SU-DHL-6 (cell line): ENCODE data around the gene ZNF516.

ENCODE experiments used
- H2AFZ ChIP-seq: fragments of 200-600 bp; sonication (generic); 2 replicates; pipeline ENCODE4 v1.6.1; 2014; ENCODE audit warnings: low read depth, mild to moderate bottlenecking, moderate library complexity, mixed read lengths, antibody characterized with exemption, low read length; ENCODE audit not compliant: severe bottlenecking
- H3F3A ChIP-seq: fragments of 200-600 bp; shearing (Covaris generic); 2 replicates; pipeline ENCODE4 v1.6.0; 2016; ENCODE audit warnings: antibody characterized with exemption, mild to moderate bottlenecking; ENCODE audit not compliant: insufficient read depth
- H3K27ac ChIP-seq: fragments of 200-600 bp; sonication (generic); 2 replicates; pipeline ENCODE4 v1.5.1; 2016; ENCODE audit warnings: low read depth, mild to moderate bottlenecking, low read length, moderate library complexity, mixed read lengths
- H3K27me3 ChIP-seq: fragments of 200-600 bp; sonication (generic), shearing (Covaris generic); 2 replicates; pipeline ENCODE4 v1.6.0; 2014; ENCODE audit warnings: mild to moderate bottlenecking, low read length
- H3K36me3 ChIP-seq: fragments of 200-600 bp; sonication (generic); 2 replicates; pipeline ENCODE4 v1.6.1; 2014; ENCODE audit warnings: mild to moderate bottlenecking, low read length, mixed read lengths
- H3K4me2 ChIP-seq: fragments of 300-600, 200-600 bp; shearing (Covaris generic), sonication (generic); 2 replicates; pipeline ENCODE4 v1.6.0; 2014; ENCODE audit warnings: low read length, low read depth, mild to moderate bottlenecking; ENCODE audit not compliant: poor library complexity, severe bottlenecking
- H3K4me3 ChIP-seq: fragments of 200-600 bp; sonication (generic); 2 replicates; pipeline ENCODE4 v1.5.1; 2014; ENCODE audit warnings: antibody characterized with exemption, low read length, mild to moderate bottlenecking, mixed read lengths; ENCODE audit not compliant: insufficient read depth, poor library complexity, severe bottlenecking
- H3K79me2 ChIP-seq: fragments of 200-600 bp; sonication (generic); 2 replicates; pipeline ENCODE4 v1.6.1; 2014; ENCODE audit warnings: mild to moderate bottlenecking, low read length, moderate library complexity; ENCODE audit not compliant: insufficient read depth
- H3K9ac ChIP-seq: fragments of 200-600 bp; sonication (generic); 2 replicates; pipeline ENCODE4 v1.7.0; 2014; ENCODE audit warnings: mild to moderate bottlenecking, low read length
- H3K9me2 ChIP-seq: fragments of 200-600 bp; sonication (generic); replicated peaks from 2 replicates; pipeline ENCODE4 v1.6.1; 2014; ENCODE audit warnings: low read length; ENCODE audit not compliant: insufficient read depth
- H3K9me3 ChIP-seq: fragments of 200-600 bp; sonication (generic); 2 replicates; pipeline ENCODE4 v1.6.1; 2014; ENCODE audit warnings: low read length, mixed read lengths; ENCODE audit not compliant: insufficient read depth
- H4K20me1 ChIP-seq: fragments of 200-600 bp; sonication (generic); 2 replicates; pipeline ENCODE4 v1.6.1; 2014; ENCODE audit warnings: low read depth, mild to moderate bottlenecking, antibody characterized with exemption, low read length, moderate library complexity, mixed read lengths
- EZH2phosphoT487 ChIP-seq: fragments of 200-600 bp; sonication (generic), shearing (Covaris generic); conservative IDR thresholded peaks from 2 replicates; pipeline ENCODE4 v1.6.1; 2018; ENCODE audit warnings: mild to moderate bottlenecking, antibody characterized with exemption, low read length, moderate library complexity, mixed read lengths
- TF ChIP-seq, protein P1 (sequence below): fragments of 200-600 bp; sonication (generic); IDR thresholded peaks from one replicate; pipeline ENCODE4 v1.5.1; 2017; ENCODE audit warnings: antibody characterized with exemption, mild to moderate bottlenecking, low read length, moderate library complexity; ENCODE audit not compliant: insufficient read depth, poor library complexity, severe bottlenecking

ZNF516 gene

DNA sequence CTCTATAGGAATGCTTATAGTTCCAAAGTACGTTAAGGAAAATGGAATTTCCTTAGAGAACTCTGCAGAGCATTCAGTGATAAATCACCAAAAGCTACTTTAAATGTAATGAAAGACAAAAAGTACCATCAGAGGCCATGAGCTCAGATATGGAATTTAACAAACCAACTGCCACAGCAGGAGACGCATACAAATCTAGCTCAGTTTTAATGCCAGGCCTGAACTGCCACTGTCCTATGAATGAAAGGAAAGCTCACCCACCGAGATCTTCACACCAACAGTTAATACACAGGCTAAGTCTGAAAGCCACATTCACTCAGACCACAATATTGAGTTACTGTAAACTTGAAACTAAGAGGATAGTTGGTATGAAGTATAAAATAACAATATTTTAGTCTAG is 126.8 kb downstream of the ZNF516 start:
- Histone ChIP-seq H3K9ac (no peak overlapping the region), H3K27ac (no peak overlapping the region), H4K20me1 (no peaks in the 10 kb centered on the region), H2AFZ (no peak overlapping the region), H3K27me3 (no peaks in the 10 kb centered on the region), H3F3A (no peaks in the 10 kb centered on the region), H3K9me2 (no peaks in the 10 kb centered on the region), H3K9me3 (no peaks in the 10 kb centered on the region), H3K36me3 (no peaks in the 10 kb centered on the region), H3K4me3 (no peak overlapping the region), H3K4me2 (no peak overlapping the region), H3K79me2 (no peaks in the 10 kb centered on the region; the same call in 1 of the 2 replicates)
- TF ChIP-seq, protein P1, sequence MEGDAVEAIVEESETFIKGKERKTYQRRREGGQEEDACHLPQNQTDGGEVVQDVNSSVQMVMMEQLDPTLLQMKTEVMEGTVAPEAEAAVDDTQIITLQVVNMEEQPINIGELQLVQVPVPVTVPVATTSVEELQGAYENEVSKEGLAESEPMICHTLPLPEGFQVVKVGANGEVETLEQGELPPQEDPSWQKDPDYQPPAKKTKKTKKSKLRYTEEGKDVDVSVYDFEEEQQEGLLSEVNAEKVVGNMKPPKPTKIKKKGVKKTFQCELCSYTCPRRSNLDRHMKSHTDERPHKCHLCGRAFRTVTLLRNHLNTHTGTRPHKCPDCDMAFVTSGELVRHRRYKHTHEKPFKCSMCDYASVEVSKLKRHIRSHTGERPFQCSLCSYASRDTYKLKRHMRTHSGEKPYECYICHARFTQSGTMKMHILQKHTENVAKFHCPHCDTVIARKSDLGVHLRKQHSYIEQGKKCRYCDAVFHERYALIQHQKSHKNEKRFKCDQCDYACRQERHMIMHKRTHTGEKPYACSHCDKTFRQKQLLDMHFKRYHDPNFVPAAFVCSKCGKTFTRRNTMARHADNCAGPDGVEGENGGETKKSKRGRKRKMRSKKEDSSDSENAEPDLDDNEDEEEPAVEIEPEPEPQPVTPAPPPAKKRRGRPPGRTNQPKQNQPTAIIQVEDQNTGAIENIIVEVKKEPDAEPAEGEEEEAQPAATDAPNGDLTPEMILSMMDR: no peak
- no peak for TF ChIP-seq EZH2phosphoT487

DNA sequence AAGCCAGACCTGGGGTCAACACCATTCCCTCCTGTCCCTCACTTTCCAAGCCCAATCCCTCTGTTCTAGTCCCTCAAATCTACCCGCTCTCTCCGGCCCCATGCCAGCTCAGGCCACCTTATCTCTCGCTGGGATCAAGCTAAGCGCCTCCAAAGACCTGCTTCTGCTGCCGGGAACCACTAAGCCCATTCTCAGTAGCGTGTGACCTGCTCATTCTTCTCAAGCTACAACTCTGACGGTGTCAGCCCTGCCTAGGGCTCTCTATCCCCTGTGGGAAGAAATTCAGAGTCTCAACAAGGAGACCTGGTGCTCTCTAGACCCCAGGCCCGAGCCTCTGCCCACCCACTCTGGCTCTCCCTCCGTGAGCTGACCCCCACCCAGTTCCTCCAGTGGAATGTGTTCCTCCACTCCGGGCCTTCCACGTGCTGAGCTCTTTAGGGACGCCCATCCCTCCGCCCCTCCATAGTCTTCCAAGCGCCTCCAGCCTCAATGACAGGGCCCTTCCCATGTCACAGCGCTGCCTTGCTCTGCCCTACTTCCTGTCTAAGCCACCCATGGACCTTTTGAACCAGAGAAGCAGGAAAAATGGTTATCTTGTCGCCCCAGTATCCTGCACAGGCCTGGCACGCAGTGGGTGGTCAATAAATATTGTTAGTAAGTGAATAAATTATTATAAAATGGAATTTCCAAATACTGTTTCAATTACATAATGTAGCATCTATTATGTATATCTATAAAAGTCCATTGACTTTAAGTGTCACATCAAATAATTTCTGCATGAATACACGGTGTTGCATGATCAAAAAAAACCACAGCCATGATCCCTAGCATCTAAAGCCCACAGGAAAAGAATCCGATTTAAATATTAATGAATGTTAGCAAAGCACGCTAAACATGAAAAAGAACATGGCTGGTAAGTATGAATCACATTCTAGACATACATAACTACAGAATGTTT is 127.6 kb downstream of the ZNF516 start:
- Histone ChIP-seq H3K9me2 (no peaks in the 10 kb centered on the region), H3K4me2 (no peak overlapping the region), H3K9ac (no peak overlapping the region), H4K20me1 (no peaks in the 10 kb centered on the region), H3K36me3 (no peaks in the 10 kb centered on the region), H2AFZ (no peak overlapping the region), H3F3A (no peaks in the 10 kb centered on the region), H3K4me3 (no peak overlapping the region), H3K27ac (no peak overlapping the region), H3K79me2 (no peaks in the 10 kb centered on the region; the same call in 1 of the 2 replicates), H3K27me3 (no peaks in the 10 kb centered on the region), H3K9me3 (no peaks in the 10 kb centered on the region)
- TF ChIP-seq, protein P1: no peak
- no peak for TF ChIP-seq EZH2phosphoT487

DNA sequence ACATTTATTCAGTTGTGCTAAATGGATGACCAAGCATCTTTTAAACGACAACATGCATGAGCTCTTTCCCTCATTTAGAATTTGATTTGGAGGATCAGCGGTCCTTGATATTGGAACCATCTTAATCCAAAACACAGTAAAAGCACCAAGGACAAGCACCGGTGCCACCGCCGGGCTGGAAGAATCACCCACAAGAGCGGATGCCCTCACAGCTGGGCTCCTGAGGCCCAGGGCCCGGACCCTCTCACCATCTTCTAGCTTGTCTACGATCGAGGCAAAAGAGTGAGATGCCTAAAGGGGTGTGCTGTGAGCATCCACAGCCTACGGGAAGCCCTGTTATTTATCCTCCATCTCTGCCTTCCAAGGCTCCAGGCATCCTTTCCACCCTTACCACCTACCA is 129.5 kb downstream of the ZNF516 start:
- Histone ChIP-seq H3F3A (no peaks in the 10 kb centered on the region), H3K79me2 (no peaks in the 10 kb centered on the region; the same call in 1 of the 2 replicates), H3K36me3 (no peaks in the 10 kb centered on the region), H3K4me2 (no peak overlapping the region), H4K20me1 (no peaks in the 10 kb centered on the region), H3K27me3 (no peaks in the 10 kb centered on the region), H3K9me3 (no peaks in the 10 kb centered on the region), H3K9me2 (no peaks in the 10 kb centered on the region), H3K9ac (no peak overlapping the region), H2AFZ (no peak overlapping the region), H3K4me3 (no peak overlapping the region), H3K27ac (no peak overlapping the region)
- no peak for TF ChIP-seq EZH2phosphoT487
- TF ChIP-seq, protein P1: no peak
